HG03378 (cell line): ENCODE measurements around the gene PMEL.
"Not testable (repeated sequence)": the region's sequence is repeated elsewhere in the genome, so short reads cannot be mapped to it uniquely, and the experiment has no call there.

Experiments used
- ATAC-seq: cut with Tn5 transposase; IDR thresholded peaks from one replicate; pipeline ENCODE4 v1.9.1; 2021; ENCODE audit warnings: mild to moderate bottlenecking, moderate library complexity; ENCODE audit not compliant: unreplicated experiment

Gene PMEL

DNA sequence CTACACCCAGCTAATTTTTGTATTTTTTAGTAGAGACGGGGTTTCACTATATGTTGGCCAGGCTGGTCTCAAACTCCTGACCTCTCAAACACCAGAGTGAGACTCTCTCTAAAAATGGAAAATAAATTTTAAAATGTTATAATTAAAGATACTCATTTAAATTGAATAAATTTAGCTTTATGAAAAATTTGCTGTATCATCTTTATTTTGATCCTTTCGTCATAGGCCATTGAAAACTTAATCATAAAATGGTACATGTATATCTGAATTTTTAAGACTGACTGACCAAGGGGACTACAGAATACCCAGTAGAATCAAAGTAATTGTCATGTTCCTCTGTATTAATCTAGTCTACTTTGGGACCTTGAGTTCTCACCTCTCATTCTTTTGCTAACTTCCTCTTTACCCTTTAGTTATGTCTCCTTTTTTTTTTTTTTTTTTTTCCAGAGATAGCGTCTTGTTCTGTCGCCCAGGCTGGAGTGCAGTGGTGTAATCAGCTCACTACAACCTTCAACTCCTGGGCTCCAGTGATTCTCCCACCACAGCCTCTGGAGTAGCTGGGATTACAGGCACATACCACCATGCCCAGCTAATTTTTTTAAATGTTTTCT lies 17.5 kb upstream of the PMEL start:
- no peak for ATAC-seq

DNA sequence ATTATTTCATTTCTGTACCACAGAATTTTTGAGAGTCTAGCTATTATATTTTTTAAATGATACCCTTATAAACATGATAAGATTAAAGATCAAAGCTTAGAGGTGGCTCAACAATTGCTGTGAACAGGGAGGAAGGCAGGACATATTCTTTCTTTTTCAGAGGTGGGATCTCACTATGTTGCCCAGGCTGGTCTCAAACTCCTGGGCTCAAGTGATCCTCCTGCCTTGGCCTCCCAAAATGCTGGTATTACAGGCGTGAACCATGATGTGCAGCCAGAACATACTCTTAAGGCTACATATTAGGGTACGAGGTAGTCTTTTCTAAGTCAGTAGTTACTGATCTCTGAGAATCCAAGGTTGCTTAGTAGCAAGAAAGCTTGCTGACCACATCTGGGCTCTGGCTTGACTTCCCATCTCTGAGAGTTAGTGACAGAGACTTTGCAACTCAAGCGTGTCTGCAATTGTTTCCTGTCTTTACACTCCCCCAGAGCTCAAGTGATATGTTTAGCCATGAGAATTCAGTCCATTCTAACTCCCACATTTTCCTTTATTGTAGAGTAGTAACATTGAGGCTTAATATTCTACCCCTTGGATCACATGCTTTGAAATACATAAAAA lies 16.6 kb upstream of the PMEL start:
- ATAC-seq: peak; percentile 83

DNA sequence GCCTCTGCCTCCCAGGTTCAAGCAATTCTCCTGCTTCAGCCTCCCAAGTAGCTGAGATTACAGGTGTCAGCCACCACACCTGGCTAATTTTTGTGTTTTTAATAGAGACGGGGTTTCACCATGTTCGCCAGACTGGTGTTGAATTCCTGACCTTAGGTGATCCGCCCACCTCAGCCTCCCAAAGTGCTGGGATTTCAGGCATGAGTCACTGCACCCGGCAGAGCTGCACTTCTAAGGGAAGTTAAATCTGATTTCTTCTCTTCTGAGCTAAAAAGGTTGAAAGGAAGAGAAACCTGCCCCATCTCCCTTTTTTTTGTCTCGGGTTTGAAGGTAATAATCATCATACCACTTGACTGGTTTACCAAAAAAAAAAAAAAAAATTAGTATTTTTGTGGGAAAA lies 16.0 kb upstream of the PMEL start:
- ATAC-seq: not testable (repeated sequence)

DNA sequence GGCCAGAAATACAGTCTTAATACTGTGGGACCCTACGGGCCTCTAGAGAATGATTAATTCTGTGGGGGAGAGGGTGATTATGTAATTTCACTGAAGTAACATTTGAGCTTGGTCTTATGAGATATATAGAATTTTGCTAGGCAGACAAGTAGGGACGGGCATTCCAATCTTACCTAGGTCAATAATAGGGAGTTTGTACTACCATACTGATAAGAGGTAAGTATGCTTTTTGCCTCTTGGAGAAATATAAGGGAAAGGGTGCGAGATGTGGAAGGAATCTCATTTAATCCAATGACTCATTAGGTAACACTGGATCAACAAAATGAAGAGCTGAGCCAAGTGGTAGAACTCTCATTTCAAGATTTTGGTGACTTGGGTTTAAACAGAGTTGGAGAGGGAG lies 13.2 kb upstream of the PMEL start:
- no peak for ATAC-seq

DNA sequence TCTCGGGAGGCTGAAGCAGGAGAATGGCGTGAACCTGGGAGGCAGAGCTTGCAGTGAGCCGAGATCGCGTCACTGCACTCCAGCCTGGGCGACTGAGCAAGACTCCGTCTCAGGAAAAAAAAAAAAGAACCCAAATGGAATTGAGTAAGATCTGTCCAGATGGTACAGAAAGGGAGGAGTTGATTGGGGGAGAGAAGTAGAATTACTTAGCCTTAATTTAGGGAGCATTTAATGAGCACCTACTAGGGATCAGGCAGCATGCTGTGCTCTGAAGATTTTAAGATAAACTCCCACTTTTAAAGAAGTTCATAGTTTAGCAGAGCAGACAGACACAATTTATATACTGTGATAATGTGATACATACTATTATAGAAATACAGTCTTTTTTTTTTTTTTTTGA lies 12.6 kb upstream of the PMEL start:
- no peak for ATAC-seq

DNA sequence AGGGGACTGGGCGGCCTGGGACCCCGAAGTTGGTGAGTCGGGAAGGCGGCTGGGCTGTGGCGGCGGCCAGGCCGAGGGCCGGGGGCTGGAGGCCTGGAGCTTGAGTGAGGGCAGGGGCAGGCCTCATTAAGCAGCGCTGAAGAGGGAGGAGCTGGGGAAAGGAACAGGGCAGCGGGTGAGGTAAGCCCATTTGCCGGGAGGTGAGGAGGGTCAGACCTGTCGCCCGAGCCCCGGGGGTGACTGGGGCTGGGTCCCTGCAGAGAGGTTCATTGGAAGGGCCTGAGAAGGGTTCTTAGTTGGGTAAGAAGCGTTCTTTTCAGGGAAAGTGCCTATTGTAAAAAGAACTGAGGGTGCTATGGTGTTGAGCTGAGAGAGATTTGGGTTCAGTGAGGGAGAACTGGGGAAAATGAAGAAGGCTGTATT lies 8.5 kb upstream of the PMEL start:
- no peak for ATAC-seq

DNA sequence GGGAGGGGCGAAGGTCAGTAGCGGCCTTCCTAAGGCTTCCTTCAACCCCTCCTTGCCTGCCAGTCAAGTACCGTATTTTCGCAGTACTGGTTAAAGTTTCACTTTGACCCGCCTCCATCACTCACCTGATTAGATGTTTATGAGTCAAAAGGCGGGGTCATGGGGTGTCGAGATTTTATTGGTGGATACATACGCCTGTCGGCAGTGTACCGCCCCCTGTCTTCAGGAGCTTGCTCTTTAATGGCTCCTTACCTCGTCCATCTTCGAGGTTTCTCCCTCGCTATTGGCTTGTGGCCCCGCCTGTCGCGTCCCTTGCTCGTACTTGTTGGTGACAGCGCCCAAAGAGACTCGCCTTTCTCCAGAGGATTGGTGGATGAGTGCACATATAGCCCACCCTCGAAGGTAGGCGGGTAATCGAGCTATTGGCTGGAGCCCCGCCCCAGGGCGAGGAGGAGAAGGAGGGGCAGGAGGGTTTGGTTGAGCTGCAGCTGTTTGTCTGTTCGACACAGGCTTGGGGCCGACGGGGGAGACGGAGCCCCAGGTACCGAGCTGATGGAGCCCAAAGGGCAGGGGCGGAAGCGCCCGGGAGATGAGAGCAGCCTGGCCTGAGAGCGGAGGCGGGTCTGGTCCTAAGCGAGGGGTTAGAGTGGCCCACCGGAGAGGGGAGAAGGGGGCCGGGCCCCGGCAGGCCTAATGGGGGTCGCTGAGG lies 7.9 kb upstream of the PMEL start, which contains the start of gene RAB5B:
RAB5B (plus strand) TSS at position 480 of the 709 bp plus-strand sequence. CDS start 12,883 bp downstream, outside the sequence.
- ATAC-seq: peak; percentile 94

DNA sequence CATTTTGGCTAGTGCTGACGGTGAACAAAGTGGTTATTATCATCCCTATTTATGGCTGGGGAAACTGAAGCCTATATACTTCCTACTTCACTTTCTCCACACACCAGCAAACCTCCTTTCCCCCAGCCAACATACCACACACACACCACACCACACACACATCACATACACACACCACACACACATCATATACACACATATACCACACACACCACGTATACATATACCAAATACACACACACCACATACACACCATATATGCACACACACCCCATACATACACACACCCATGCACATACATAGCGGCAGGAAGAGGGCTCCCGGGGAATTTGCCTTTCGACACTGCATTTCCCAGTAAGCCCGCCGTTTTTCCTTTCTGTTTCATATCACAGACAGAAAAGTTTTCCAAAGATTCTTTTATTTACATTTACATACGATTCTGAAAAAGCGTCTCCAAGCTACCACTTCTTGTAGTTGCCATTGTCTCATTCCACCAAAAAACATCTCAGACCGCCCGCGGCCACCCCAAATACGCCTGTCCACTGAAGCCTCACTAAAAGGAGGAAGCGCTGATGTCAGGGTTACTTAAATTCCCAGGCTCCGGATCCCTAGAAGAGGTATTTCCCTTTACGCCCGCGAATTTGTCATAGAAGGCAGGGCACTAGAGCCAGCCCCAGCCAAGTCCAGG lies 7.2 kb upstream of the PMEL start:
- no peak for ATAC-seq

DNA sequence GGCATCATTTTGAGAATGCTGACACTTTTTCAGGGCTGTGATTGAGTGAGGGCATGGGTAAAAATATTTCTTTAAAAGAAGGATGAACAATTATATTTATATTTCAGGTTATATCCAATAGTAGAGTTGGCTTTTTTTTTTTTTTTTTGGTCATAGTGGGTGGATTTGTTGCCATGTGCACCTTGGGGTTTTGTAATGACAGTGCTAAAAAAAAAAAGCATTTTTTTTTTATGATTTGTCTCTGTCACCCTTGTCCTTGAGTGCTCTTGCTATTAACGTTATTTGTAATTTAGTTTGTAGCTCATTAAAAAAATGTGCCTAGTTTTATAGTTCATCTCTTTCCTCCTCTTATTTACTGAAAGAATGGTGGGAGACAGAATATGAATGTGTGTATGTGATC lies 6.6 kb upstream of the PMEL start:
- ATAC-seq: no peak

DNA sequence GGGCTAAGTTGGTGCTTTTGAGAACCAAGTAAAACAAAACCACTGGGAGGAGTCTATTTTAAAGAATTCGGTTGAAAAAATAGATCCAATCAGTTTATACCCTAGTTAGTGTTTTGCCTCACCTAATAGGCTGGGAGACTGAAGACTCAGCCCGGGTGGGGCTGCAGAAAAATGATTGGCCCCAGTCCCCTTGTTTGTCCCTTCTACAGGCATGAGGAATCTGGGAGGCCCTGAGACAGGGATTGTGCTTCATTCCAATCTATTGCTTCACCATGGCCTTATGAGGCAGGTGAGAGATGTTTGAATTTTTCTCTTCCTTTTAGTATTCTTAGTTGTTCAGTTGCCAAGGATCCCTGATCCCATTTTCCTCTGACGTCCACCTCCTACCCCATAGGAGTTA lies 6.2 kb upstream of the PMEL start:
- no peak for ATAC-seq

DNA sequence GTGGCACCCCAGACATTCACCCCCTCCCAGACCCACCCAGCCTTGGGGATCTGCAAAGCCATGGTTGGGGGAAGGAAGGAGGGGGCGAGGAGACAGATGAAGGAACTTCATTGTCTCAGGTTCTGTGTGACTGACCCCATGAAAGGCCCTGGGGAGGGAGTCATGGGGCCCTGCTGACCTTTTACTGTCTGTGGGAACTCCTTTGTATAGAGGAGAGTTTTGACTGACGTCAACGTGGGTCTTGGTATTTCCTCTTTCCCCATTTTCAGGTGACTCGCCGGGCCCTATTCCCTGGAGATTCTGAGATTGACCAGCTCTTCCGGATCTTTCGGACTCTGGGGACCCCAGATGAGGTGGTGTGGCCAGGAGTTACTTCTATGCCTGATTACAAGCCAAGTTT lies 4.9 kb upstream of the PMEL start:
- ATAC-seq: no peak

DNA sequence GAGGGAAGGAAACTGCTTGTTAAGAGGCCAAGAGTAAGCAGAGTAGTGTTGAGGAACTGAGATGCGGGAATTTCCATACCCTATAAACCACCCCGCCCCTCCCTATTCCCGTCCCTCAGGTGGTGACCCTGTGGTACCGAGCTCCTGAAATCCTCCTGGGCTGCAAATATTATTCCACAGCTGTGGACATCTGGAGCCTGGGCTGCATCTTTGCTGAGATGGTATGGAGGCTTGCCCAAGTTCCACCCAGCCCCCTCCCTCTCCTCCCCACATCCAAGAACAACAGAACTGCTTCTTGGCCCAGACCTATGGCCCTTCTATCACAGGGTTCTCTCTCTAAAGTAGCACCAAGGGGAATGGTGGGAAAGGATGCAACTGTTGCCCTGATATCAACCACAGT lies 3.5 kb upstream of the PMEL start:
- ATAC-seq: no peak

DNA sequence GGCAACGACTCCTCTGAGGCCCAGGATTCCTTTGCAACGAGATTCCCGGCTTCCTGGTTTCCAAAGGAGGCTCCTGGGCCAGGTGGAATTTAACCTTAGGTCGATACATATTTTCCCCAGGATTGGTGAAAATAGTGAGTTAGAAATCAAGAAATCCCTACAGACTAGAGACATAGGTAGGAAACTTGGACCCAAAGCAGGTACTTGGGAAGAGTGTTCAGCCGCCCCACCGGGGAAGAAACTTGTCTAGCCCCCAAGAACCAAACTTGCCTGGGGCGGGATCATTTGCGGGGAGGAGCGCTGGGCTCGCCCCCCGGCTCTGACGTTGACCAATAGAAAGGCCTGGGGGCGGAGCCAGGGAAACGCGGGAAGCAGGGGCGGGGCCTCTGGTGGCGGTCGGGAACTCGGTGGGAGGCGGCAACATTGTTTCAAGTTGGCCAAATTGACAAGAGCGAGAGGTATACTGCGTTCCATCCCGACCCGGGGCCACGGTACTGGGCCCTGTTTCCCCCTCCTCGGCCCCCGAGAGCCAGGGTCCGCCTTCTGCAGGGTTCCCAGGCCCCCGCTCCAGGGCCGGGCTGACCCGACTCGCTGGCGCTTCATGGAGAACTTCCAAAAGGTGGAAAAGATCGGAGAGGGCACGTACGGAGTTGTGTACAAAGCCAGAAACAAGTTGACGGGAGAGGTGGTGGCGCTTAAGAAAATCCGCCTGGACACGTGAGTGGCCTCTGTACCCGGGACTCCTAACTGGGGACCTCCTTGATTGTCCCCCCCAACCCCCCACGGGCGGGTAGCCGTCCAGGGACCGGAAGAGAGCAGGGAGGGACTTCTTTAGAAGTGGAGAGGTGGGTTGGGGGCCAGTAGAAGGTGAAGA lies 803 bp upstream of the PMEL start, which contains the start of gene CDK2:
CDK2 (plus strand) TSS at position 423 of the 874 bp plus-strand sequence; CDS start at position 602, 179 bp downstream.
- peak; percentile 75 for ATAC-seq

DNA sequence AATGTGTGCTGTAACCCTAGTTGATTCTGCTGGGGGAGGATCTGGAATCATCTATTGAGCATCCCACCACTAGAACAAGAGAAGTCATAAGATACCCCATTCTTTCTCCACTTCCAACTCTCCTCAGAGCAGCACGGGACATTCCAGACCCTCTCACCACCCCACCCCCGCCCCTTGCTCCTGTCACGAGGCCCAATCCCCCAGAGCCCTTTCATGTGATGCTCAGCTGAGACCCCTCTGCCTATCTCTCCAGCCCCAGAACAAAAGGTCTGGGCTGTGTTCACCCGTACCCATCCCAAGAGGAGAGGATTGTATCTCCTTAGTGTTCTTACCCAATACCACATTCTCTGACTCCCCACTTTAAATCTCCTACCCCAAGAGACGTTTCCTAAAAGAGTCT lies 602 bp downstream of the PMEL start:
- no peak for ATAC-seq

DNA sequence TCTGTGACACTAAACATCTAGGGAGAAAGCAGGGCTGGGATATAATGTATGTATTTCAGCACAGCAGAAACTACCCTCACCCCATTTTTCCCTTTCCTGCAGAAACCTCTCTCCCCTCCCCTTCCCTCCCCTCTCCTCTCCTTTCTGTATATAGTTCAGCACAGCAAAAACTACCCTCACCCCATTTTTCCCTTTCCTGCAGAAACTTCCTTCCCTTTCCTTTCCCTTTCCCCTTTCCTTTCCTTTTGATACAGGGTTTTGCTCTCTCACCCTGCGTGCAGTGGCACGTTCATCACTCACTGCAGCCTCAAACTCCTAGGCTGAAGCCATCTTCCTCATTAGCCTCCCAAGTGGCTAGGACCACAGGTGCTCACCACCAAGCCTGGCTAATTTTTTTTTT lies 2.1 kb downstream of the PMEL start:
- ATAC-seq: no peak

DNA sequence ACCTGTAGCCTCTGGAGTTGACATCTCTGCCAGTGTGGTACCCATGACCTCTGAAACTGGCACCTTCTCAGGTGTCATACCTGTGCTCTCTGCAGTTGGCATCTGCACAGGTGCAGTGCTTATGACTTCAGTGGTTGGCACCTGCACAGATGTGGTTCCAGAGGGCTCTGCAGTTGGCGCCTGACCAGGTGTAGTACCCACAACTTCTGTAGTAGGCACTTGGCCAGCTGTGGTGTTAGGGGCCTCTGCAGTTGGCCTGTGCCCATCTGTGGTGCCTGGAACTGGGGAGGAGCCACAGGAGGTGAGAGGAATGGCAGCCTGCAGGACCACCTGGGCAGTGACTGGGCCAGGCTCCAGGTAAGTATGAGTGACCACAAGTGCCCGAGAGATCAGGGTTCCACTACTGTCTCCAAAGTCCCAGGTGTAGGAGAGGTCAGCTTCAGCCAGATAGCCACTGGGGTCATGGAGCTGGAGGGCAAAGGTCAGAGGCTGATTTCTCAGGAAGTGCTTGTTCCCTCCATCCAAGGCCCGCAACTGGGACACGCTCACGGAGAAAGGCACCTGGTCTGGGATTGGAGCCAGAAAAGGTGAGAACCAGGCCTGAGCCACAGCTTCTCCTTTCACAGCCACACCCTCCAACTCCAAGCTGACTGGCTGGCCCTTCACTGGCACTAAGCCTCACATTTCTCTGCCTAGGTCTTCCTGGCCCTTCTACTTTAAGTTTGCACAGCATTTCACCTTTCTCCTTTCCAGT lies 8.6 kb downstream of the PMEL start:
- ATAC-seq: no peak

DNA sequence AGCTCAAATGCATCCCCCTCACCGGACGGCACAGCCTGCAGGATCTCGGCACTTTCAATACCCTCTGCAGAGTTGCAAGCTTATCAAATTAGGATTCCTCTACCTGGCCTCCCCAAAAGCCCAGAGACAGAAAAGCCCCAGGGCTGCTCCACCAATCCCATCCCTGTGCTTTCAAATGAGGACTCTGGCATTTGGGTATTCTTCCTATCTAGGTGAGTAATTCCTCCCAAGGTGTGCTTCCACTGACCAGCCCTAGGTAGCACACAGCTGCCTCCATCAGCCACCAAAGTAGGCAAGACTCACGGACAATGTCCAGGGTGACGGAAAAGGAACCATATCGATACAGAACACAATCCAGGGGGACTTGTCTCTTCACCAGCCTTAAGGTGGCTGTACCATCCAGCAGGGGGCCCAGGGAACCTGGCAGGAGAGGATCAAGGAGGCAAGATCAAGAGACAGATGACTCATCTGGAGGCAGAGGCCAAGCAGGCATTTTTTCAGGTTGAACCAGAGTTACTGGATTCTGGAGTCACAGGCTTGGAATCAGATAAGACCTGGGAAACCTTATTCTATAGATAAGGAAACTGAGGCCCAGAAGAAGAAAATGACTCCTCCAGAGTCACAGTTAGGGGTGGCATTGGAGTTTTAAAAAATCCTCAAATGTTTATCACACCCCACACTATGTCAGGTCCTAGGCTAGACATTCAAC lies 9.9 kb downstream of the PMEL start:
- ATAC-seq: no peak

DNA sequence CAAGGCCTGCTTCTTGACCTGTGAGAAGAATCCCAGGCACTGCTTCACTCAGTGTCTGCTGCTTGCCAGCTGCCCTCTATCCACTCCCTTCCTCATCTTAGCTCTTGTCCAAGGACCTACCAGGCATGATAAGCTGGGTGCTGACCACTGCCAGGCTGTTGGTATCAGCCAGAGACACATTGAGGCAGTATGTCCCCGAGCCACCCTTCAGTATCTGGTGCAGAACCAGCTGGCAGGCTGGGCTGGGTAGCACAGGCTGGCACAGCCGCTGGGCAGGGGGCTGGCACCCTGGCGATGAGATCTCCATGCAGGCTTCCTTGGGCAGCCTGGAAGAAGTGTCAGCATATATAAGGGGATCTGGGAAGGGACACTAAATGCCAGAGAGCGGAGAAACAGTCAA lies 10.5 kb downstream of the PMEL start:
- ATAC-seq: no peak

DNA sequence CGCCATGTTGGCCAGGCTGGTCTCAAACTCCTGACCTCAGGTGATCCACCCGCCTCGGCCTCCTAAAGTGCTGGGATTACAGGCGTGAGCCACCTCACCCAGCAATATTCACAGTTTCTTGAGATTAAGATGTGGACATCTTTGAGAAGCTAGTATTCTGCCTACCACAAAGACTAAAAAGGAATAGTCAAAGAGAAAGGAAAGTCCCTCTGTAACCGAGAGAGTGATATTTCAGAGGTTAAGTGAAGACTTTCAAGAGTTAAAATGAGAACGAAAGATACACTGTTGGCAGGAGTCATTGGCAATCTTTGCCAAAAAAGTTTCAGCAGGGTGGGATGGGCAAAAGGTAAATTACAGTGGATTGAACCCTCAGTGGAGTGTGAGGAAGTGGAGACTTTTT lies 19.3 kb downstream of the PMEL start:
- no peak for ATAC-seq
